ENCODE data around the gene ITPRID1. TPM values are rescaled to one million over a fixed set of nuclear protein-coding genes. Genes with fewer than 3 reads are reported as not detected.

The ITPRID1 gene
- total and polyA plus RNA-seq, 3 experiments from 2014 or later: not detected

DNA sequence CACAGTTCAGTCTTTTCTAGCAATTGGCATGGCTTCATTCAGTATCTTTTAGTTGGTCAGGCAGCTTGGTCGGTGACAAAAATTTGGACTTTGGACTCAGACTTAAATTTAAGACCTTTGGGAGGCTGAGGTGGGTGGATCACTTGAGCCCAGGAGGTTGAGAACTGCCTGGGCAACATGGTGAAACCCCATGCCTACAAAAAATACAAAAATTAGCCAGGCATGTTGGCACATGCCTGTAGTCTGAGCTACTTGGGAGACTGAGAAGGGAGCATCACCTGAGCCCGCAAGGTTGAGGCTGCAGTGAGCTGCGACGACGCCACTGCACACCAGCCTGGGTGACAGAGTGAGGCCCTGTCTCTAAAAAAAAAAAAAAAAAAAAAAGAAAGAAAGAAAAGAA lies 19.5 kb upstream of the ITPRID1 start:
- Mint-ChIP-seq H3K4me1 (no peaks in the 10 kb centered on the region), H3K4me3 (no peak overlapping the region), H3K9me3 (peaks cover 0 to 17% (median 6%) of the 10 kb centered on the region in 5 donors), H3K36me3 (no peaks in the 10 kb centered on the region), H3K27me3 (peaks cover 0 to 3% of the 10 kb centered on the region in 2 donors), H3K27ac (no peak overlapping the region)
- Histone ChIP-seq H3K27ac (ENCODE audit: low read depth, low read length) (no peak overlapping the region), H3K4me1 (ENCODE audit: insufficient read depth, low read length) (no peaks in the 10 kb centered on the region), H3K4me3 (ENCODE audit: low read length) (no peak overlapping the region), H3K36me3 (ENCODE audit: insufficient read depth, low read length) (no peaks in the 10 kb centered on the region), H3K9me3 (ENCODE audit: low read length) (no peaks in the 10 kb centered on the region), H3K27me3 (ENCODE audit: insufficient read depth, low read length, poor library complexity, severe bottlenecking) (no peaks in the 10 kb centered on the region)
- ChIA-PET POLR2A (no interaction called here), CTCF (no interaction called here)
- no peak for DNase-seq

DNA sequence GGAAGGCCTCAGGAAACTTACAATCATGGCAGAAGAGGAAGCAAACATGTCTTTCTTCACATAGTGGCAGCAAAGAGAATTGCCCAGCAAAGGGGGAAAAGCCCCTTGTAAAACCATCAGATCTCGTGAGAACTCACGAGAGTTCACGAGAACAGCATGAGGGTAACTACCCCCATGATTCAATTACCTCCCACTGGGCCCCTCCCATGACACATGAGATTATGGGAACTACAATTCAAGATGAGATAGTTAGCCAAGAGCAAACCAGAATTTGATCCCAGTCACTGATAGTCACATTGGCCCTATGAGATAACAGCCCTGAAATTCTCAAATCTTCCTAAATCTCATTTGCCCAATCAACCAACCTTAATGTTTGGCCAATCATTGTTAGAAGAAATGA lies 18.2 kb upstream of the ITPRID1 start:
- ChIA-PET CTCF (no interaction called here), POLR2A (no interaction called here)
- Histone ChIP-seq H3K4me1 (ENCODE audit: insufficient read depth, low read length) (no peaks in the 10 kb centered on the region), H3K4me3 (ENCODE audit: low read length) (no peak overlapping the region), H3K27ac (ENCODE audit: low read depth, low read length) (no peak overlapping the region), H3K36me3 (ENCODE audit: insufficient read depth, low read length) (no peaks in the 10 kb centered on the region), H3K9me3 (ENCODE audit: low read length) (no peaks in the 10 kb centered on the region), H3K27me3 (ENCODE audit: insufficient read depth, low read length, poor library complexity, severe bottlenecking) (no peaks in the 10 kb centered on the region)
- H3K27ac Mint-ChIP-seq: no peak overlapping the region
- peaks cover 0 to 18% (median 7%) of the 10 kb centered on the region in 5 donors for H3K9me3 Mint-ChIP-seq
- no peak for DNase-seq
- no peak overlapping the region for H3K4me3 Mint-ChIP-seq
- H3K36me3 Mint-ChIP-seq: no peaks in the 10 kb centered on the region
- no peaks in the 10 kb centered on the region for H3K27me3 Mint-ChIP-seq
- H3K4me1 Mint-ChIP-seq: no peaks in the 10 kb centered on the region

DNA sequence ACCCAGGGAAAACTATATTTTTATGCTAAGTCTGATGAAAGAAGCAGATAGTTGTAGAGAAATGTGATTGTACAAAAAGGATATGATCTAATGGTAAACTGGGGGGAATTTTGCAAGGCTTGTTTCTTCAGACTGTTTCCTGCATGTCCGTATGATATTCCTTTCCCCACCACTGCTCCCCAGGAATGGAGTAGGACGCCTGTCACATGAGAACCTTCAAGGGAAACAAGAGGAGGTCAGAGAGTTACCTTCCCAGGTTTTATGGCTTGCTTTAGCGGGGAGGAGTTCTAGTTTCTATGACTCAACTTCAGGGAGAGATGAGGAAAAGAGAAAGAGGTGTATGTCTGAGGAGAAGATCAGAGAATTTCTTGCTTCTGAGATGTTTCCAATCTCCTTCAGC lies 16.4 kb upstream of the ITPRID1 start:
- H3K27ac Mint-ChIP-seq: no peak overlapping the region
- Histone ChIP-seq H3K4me1 (ENCODE audit: insufficient read depth, low read length) (no peaks in the 10 kb centered on the region), H3K27me3 (ENCODE audit: insufficient read depth, low read length, poor library complexity, severe bottlenecking) (no peaks in the 10 kb centered on the region), H3K4me3 (ENCODE audit: low read length) (no peak overlapping the region), H3K27ac (ENCODE audit: low read depth, low read length) (no peak overlapping the region), H3K36me3 (ENCODE audit: insufficient read depth, low read length) (no peaks in the 10 kb centered on the region), H3K9me3 (ENCODE audit: low read length) (no peaks in the 10 kb centered on the region)
- peaks cover 0 to 18% (median 5%) of the 10 kb centered on the region in 5 donors for H3K9me3 Mint-ChIP-seq
- no peak for DNase-seq
- H3K27me3 Mint-ChIP-seq: no peaks in the 10 kb centered on the region
- POLR2A ChIA-PET: no interaction called here
- no peaks in the 10 kb centered on the region for H3K4me1 Mint-ChIP-seq
- H3K4me3 Mint-ChIP-seq: no peak overlapping the region
- no peaks in the 10 kb centered on the region for H3K36me3 Mint-ChIP-seq
- CTCF ChIA-PET: no interaction called here

DNA sequence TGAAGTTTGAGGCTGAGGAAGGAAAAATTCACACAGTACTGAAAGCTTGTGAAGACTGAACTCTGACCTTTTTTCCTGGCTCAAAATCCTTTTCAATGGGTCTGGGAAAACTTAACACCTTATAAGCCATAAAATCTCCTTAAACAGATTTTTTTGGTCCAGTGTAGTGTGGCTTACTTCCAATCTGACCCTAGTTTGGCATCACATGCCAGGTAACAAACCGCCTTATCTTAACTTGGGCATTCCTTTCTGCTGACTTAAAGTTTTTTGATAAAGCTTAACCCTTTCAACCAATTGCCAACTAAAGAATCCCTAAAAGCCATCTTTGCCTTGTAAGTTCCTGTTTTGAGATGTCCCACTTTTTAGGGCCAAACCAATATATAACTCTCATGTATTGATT lies 13.2 kb upstream of the ITPRID1 start:
- Mint-ChIP-seq H3K9me3 (peaks cover 0 to 8% (median 5%) of the 10 kb centered on the region in 5 donors), H3K4me3 (no peak overlapping the region), H3K27ac (no peak overlapping the region), H3K4me1 (no peaks in the 10 kb centered on the region), H3K36me3 (no peaks in the 10 kb centered on the region), H3K27me3 (no peaks in the 10 kb centered on the region)
- H3K9me3 ChIP-seq (ENCODE audit: low read length): no peaks in the 10 kb centered on the region
- POLR2A ChIA-PET: no interaction called here
- H3K27me3 ChIP-seq (ENCODE audit: insufficient read depth, low read length, poor library complexity, severe bottlenecking): no peaks in the 10 kb centered on the region
- DNase-seq: no peak
- CTCF ChIA-PET: no interaction called here
- H3K36me3 ChIP-seq (ENCODE audit: insufficient read depth, low read length): no peaks in the 10 kb centered on the region
- H3K4me3 ChIP-seq (ENCODE audit: low read length): no peak overlapping the region
- H3K27ac ChIP-seq (ENCODE audit: low read depth, low read length): no peak overlapping the region
- H3K4me1 ChIP-seq (ENCODE audit: insufficient read depth, low read length): no peaks in the 10 kb centered on the region

GRCh38 chr7:31508823-31509222 lies 5.1 kb upstream of the ITPRID1 start:
- no peaks in the 10 kb centered on the region for H3K27me3 ChIP-seq (ENCODE audit: insufficient read depth, low read length, poor library complexity, severe bottlenecking)
- H3K27me3 Mint-ChIP-seq: peaks cover 0 to 1% of the 10 kb centered on the region in 2 donors
- POLR2A ChIA-PET: no interaction called here
- H3K4me1 ChIP-seq (ENCODE audit: insufficient read depth, low read length): no peaks in the 10 kb centered on the region
- H3K4me1 Mint-ChIP-seq: no peaks in the 10 kb centered on the region
- peaks cover 0 to 5% (median 0%) of the 10 kb centered on the region in 3 donors for H3K36me3 Mint-ChIP-seq
- no peak overlapping the region for H3K4me3 Mint-ChIP-seq
- no peaks in the 10 kb centered on the region for H3K36me3 ChIP-seq (ENCODE audit: insufficient read depth, low read length)
- CTCF ChIA-PET: no interaction called here
- no peak overlapping the region for H3K27ac ChIP-seq (ENCODE audit: low read depth, low read length)
- no peaks in the 10 kb centered on the region for H3K9me3 ChIP-seq (ENCODE audit: low read length)
- no peak overlapping the region for H3K27ac Mint-ChIP-seq
- H3K9me3 Mint-ChIP-seq: peaks cover 8 to 18% (median 16%) of the 10 kb centered on the region in 5 donors
- DNase-seq: no peak
- no peak overlapping the region for H3K4me3 ChIP-seq (ENCODE audit: low read length)

GRCh38 chr7:31512166-31512565 lies 1.7 kb upstream of the ITPRID1 start:
- POLR2A ChIA-PET: no interaction called here
- no peaks in the 10 kb centered on the region for H3K36me3 ChIP-seq (ENCODE audit: insufficient read depth, low read length)
- DNase-seq: no peak
- CTCF ChIA-PET: no interaction called here
- H3K27me3 ChIP-seq (ENCODE audit: insufficient read depth, low read length, poor library complexity, severe bottlenecking): no peaks in the 10 kb centered on the region
- Mint-ChIP-seq H3K36me3 (peaks cover 0 to 2% (median 0%) of the 10 kb centered on the region in 3 donors), H3K27ac (no peak overlapping the region), H3K9me3 (peaks cover 10 to 18% (median 14%) of the 10 kb centered on the region in 5 donors), H3K27me3 (peaks cover 0 to 1% of the 10 kb centered on the region in 2 donors), H3K4me1 (no peaks in the 10 kb centered on the region), H3K4me3 (no peak overlapping the region)
- no peak overlapping the region for H3K27ac ChIP-seq (ENCODE audit: low read depth, low read length)
- H3K4me3 ChIP-seq (ENCODE audit: low read length): no peak overlapping the region
- H3K9me3 ChIP-seq (ENCODE audit: low read length): no peaks in the 10 kb centered on the region
- no peaks in the 10 kb centered on the region for H3K4me1 ChIP-seq (ENCODE audit: insufficient read depth, low read length)

DNA sequence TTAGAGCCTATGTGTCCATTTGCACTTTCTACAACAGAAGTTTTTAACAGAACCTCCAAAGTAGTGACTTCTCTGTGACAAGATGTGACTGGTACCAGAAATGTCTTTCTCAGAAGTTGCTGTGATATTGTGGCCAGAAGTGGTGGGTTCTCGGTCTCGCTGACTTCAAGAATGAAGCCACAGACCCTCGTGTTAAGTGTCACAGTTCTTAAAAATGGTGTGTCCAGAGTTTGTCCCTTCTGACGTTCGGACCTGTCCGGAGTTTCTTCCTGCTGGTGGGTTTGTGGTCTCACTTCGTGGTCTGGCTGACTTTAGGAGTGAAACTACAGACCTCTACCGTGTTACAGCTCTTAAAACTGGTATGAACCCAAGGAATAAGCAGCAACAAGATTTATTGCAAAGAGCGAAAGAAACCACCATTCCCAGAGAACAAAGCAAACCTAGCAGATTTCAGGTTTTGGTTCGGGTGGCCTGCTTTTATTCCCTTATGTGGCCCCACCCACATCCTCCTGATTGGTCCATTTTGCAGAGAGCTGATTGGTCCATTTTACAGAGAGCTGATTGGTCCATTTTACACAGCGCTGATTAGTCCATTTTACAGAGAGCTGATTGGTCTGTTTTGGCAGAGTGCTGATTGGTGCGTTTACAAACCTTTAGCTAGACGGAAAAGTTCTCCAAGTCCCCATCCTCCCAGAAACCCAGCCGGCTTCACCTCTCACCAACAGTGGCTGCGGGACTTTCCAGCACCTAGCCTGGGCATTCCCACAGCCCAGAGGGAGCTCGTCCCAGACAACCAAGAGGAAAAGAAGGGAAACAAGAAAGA lies 3.0 kb downstream of the ITPRID1 start:
- H3K4me3 ChIP-seq (ENCODE audit: low read length): no peak overlapping the region
- H3K27ac ChIP-seq (ENCODE audit: low read depth, low read length): no peak overlapping the region
- Mint-ChIP-seq H3K27me3 (peaks cover 0 to 1% of the 10 kb centered on the region in 2 donors), H3K27ac (no peak overlapping the region), H3K4me3 (no peak overlapping the region), H3K9me3 (peaks cover 4 to 14% (median 8%) of the 10 kb centered on the region in 5 donors), H3K36me3 (no peaks in the 10 kb centered on the region), H3K4me1 (no peaks in the 10 kb centered on the region)
- H3K36me3 ChIP-seq (ENCODE audit: insufficient read depth, low read length): no peaks in the 10 kb centered on the region
- no peaks in the 10 kb centered on the region for H3K27me3 ChIP-seq (ENCODE audit: insufficient read depth, low read length, poor library complexity, severe bottlenecking)
- POLR2A ChIA-PET: no interaction called here
- H3K4me1 ChIP-seq (ENCODE audit: insufficient read depth, low read length): no peaks in the 10 kb centered on the region
- no peak for DNase-seq
- CTCF ChIA-PET: no interaction called here
- no peaks in the 10 kb centered on the region for H3K9me3 ChIP-seq (ENCODE audit: low read length)

DNA sequence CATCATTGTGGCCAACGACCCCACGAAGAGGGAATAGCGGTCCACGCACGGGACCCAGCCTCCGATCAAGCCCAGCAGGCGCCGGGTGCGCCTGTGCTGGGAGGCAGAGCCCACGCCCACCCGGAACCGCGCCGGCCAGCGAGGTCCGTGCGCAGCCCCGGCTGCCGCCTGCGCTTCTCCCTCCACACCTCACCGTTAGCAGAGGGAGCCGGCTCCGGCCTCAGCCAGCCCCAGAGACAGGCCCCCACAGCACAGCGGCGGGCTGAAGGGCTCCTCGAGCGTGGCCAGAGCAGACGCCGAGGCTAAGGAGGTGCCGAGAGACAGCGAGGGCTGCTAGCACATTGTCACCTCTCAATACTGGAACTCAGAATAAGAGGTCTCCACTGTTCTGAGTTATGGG lies 3.6 kb downstream of the ITPRID1 start:
- H3K9me3 Mint-ChIP-seq: peaks cover 5 to 14% (median 8%) of the 10 kb centered on the region in 5 donors
- H3K27ac Mint-ChIP-seq: no peak overlapping the region
- no peaks in the 10 kb centered on the region for H3K27me3 ChIP-seq (ENCODE audit: insufficient read depth, low read length, poor library complexity, severe bottlenecking)
- H3K4me1 ChIP-seq (ENCODE audit: insufficient read depth, low read length): no peaks in the 10 kb centered on the region
- CTCF ChIA-PET: no interaction called here
- H3K4me3 Mint-ChIP-seq: no peak overlapping the region
- peaks cover 0 to 1% of the 10 kb centered on the region in 2 donors for H3K27me3 Mint-ChIP-seq
- H3K36me3 Mint-ChIP-seq: no peaks in the 10 kb centered on the region
- POLR2A ChIA-PET: no interaction called here
- no peak for DNase-seq
- H3K36me3 ChIP-seq (ENCODE audit: insufficient read depth, low read length): no peaks in the 10 kb centered on the region
- no peak overlapping the region for H3K27ac ChIP-seq (ENCODE audit: low read depth, low read length)
- no peak overlapping the region for H3K4me3 ChIP-seq (ENCODE audit: low read length)
- no peaks in the 10 kb centered on the region for H3K9me3 ChIP-seq (ENCODE audit: low read length)
- H3K4me1 Mint-ChIP-seq: no peaks in the 10 kb centered on the region

All from CD8-positive, alpha-beta memory T cell (primary cell).